GM21381 (cell line): ENCODE results near the gene C16orf95.
"Not testable (repeated sequence)": the region's sequence is repeated elsewhere in the genome, so short reads cannot be mapped to it uniquely, and the experiment has no call there.

Experiments used
- ATAC-seq: cut with Tn5 transposase; IDR thresholded peaks from one replicate; pipeline ENCODE4 v1.9.1; 2021; ENCODE audit warnings: mild to moderate bottlenecking, moderate library complexity; ENCODE audit not compliant: unreplicated experiment

C16orf95 gene

DNA sequence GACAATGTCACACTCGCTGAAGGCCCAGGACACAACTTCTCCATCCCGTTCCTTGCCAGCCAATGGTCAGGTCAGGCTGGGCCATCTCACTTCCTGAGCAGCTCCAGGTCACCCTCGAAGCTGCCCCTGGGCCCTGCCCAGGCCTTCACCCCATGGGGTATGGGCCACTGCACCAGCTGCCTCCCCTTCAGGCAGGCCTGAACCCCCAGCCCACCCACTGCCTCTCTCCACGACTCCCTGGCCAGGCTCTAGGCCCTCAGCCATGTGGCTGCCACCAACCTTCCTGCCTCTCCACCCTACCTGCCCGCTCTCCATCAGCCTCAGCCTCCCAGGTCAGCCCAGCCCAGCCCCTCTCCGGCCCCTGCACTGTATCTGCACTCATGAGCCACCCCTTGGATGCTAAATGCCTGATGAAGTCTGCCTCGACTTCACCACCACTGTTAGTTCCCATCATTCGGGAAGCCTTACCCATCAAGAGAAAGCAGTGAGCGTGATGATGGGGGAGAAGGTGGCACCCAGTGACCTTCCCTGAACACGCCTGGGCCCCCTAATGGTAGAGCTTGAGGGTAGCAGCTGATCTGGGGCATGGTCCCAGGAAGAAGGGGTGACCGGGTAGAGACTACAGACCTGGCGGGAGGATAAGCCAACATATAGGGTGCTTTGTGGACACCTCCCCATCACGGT, 30.9 kb upstream of the C16orf95 start:
- no peak for ATAC-seq

DNA sequence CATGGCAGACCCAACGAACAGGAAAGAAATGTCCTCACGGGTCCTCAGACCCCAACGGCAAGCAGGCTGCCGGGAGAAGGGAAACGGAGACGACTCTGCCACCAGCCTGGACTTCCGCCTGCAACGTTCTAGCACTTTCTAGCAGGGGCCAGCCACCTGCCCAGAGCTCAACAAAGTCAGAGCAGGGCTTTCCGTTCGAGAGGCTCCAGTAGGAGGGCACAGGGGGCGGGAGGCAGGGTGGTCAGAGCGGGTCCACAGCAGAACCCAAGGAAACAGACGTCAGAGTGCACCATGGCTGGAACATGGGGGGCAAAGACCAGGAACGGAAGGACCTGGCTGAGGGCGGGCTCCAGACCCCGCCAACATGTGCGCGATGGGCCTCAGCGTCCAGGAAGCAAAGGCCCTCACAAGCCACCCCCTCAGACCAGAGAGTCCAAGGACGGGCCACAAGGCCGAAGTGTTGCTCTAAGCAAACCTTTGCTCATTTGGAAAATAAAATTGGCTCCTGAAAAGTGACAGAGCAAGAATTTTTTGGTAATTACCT, 29.4 kb upstream of the C16orf95 start:
- ATAC-seq: no peak

DNA sequence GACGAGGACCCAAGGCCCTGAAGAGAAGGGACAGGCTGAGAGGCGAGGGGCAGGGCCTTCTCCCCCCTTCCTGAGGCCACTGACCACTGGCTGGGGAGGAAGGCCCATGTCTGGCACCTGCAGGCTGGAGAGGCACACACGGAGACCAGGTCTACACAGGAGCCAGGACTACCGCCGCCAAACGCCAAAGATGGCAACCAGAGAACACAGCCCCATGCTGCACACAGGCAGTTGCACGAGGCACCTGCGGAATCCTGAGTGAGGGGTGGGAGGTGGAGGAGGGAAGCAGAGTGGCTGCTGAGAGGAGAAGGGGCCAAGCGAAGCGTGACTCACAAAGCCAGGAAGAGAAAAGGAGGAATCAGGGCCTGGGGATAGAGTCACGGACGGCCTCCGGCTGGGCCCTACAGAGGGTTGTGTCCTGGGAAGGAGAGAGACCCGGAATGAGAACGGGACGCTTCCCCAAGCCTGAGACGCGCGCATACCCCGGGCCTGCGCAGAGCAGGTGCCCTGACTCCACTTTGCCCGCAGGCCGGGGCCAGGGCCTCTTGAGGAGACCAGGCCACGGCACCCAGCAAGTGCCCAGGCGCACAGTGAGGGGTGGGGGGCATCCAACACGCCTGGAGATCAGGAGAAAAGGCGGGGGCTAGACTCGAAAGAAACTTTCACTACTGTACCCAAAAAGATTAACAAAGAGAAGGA, 28.7 kb upstream of the C16orf95 start:
- no peak for ATAC-seq

DNA sequence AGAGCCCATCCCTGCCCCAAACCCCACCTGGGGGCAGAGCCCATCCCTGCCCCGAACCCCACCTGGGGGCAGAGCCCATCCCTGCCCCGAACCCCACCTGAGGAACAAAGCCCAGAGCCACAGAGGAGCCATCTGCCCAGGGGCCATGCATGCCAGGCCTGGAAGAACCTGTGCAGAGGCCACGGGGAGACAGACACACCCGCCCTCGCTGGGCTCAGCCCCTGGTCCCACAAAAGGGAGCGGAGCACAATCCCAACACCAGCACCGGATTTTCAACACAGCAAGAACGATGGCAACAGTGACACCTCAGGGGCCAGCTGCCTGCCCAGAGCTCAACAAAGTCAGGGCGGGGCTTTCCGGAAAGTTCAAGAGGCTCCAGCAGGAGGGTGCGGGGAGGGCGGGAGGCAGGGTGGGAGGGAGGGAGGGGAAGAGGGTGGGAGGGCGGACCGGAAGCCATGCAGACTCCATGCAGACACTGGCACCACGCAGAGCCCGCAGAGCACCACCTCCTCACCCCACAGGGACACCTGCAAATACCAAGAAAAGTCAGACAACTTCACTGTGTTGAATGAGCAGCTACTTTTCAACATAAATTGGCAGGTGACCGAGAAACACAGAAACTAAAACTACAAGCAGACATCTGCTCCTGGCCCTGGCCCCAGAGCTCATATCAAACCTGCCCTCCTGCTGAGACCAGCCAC, 27.9 kb upstream of the C16orf95 start:
- no peak for ATAC-seq

DNA sequence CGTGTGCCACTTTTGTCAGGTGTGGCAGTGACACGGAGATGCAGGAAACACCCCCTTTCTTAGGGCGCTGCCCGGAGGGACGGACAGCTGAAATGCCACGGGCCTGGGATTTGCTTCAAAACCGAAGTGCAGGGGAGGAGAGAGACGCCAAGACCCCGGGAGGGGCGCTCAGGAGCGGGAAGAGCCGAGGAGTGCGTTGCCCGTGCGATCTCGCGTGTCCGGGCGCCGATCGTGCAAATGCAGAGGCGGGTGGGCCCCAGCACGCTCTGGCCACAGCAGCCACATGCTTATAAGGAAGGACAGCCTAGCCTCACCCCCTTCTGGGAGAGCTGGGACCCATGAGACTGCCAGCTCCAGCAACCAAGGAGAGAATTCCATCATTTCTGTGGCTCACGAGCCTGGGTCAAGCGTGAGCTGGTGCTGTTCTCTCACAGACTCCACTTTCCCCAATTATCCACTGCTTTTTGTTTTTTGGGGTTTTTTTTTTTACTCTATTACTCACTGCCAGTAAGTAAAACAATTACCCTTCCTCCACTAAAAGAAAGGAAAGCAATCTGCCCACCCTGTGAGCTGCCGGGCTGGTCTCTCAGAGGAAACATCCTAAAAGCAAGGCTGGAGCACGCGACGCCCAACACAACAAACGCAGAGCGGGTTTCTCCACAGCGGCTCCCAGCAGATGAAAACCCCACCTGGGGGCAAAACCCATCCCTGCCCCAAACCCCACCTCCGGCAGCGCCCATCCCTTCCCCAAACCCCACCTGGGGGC, 27.2 kb upstream of the C16orf95 start:
- ATAC-seq: no peak

DNA sequence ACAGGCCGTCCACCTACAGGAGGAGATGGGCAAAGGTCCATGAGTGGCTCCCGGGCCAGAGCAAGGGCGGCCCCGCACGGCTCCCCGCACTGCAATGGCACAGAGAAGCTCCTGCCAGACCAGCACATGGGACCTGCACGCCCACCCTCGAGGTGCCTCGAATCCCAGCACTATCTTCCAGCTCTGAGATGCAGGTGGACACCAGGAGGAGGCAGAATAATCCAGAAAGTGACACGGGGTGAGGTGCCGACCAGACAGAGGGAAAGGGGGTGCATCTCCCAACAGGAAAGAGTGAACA, 26.5 kb upstream of the C16orf95 start:
- ATAC-seq: no peak

DNA sequence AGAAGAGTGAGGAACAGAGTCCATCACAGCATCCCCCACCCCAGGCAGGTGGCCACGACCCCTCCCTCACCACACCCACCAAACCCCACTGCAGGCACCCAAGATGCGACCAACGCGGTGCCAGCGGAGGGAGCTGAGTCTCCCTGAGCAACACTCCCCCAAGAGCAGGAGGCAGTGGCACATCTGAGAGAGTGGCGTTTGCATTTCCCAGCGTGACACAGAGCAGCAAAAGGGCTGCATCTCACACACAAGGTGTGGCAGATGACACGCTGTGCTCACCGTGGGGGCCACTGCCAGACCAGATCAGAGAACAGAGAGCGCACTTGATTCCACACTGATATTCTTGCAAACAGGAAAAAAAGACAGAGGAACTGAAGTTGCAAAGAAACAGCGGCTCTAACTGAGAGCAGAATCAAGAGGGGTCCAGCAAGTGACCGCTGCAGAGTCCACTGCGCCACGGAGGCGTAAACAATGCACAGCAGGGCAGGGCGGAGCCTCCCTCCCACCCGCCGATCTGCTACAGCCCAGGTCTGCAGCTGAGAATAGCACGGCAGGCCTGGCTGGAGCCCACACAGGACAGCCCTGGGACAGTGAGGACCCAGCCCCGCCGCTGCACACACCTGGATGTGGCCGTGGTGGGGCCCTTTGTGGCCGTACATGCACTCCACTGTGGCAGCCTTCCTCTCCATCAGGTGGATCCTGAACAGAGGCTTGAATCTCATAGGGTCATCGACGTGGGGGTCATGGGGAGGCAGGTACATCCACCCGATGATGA, 26.0 kb upstream of the C16orf95 start:
- no peak for ATAC-seq

DNA sequence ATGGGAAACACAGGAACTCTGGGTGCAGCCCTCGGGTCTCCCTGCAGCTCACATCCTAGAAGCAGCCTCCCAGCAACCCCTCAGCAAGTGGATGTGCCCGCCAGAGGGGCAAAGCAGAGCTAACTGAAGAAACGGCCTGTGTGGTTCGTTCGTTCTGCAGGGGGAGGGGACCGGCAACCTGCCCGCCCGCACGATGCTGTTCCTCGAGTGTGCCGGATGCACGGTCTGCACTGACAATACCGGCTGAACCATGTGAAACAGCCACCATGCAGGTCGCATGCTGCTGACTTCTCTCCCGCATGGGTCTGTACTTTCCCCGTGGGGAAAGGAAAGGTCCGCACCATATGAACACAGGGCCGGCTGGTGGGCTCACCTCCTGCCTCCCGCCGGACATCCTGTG, 25.3 kb upstream of the C16orf95 start:
- ATAC-seq: no peak

DNA sequence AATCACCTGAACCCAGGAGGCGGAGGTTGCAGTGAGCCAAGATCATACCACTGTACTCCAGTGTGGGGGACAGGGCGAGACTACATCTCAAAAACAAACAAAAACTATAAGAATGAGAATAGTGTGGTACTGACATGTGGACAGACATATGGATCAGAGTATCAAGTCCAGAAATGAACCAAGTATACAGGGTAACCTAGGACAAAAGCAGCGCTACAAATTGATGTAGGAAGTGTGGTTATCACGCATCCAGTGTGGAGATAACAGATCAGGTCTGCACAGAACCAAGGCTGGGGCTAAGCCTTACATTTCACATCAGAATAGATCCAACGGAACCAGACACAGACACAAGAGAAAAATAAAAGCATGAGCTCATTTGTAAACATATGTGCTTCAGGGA, 23.0 kb upstream of the C16orf95 start:
- no peak for ATAC-seq

DNA sequence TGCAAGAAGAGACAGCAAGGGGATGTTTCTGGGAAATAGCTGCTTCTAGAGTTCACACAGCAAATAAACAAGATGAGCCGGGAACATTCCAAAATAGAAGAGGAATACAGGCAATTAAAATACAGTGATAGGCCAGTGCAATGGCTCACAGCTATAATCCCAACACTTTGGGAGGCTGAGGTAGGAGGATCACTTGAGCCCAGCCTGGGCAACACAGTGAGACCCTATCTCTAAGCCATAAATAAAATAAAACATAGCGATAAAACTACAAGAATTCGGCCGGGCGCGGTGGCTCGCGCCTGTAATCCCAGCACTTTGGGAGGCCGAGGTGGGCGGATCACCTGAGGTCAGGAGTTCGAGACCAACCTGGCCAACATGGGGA, 22.5 kb upstream of the C16orf95 start:
- not testable (repeated sequence) for ATAC-seq

DNA sequence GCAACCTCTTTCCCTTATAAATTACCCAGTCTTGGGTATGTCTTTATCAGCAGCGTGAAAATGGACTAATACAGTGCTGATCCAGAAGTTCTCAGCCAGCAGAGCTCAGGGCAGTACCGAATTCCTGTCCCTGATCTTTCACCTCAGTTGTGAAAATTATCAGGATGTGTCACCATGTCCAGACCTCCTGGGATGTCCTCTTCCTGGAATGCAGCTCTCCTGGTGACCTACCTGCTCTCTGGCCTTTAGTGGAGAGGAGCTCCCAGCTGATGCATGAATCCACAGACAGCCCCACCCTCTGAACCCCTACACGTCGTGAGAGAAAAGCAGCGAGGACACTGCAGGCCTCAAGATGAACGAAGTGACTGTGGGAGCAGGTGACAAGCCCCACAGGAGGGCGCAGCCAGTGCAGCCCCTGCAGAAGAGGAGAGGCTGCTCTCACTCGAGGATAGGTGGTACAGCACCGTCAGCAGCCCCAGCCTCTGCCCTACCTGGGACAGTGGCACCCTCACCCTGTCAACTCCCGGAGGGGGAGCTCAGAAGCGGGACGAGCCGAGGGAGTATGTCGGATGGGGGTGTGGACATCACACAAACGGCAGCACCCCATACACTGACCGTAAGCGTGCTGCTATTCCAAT, 22.0 kb upstream of the C16orf95 start:
- no peak for ATAC-seq

DNA sequence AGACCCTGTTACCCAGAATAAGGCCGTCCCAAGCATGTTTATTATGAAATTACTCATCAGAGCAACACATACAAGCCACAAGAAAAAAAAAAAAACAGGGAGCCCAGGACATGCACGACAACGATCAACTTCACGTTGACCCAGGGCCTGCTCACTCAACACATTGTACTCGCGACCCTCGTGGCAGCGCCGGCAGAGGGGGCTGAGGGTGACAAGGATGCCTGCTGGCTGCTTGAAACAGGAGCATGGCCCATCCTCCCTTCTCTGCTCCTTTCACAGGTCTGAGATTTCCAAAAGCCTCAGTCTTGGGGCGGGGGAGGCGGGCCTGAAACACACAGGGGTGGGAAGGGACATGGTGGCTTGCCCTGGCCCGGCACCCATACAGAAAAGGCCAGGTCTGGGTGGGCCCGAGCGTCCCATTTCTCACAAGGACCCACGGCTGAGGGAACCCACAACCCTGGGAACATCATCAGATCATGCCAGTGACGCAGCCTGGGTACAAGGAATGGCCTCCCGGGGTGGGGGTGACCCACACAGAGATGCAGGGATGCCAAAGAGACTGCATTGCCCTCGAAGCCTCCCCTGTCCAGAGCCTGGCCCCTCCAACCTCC, 21.1 kb upstream of the C16orf95 start:
- no peak for ATAC-seq

DNA sequence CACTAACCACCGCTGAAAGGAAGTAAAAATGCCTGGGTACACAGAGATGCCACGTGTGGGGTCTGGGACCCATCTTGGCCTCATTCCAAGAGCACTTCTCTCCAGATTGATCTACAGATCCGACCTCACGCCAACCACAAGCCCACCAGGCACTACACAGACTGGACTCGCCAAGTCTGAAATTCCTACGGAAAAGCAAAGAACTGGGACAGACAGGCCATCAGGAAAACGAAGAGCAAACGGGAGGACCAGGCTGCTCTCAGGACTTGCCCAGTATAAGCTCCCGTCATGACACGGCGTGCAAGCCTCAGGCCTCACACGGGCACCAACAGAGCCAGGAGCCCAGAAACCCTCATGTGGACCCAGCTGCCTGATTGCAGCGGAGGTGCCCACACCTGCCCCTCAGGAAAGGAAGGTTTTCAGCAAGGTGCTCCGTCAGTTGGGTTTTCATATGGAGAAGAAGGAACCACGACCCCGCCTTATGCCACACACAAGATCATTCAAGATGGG, 20.1 kb upstream of the C16orf95 start:
- ATAC-seq: no peak

DNA sequence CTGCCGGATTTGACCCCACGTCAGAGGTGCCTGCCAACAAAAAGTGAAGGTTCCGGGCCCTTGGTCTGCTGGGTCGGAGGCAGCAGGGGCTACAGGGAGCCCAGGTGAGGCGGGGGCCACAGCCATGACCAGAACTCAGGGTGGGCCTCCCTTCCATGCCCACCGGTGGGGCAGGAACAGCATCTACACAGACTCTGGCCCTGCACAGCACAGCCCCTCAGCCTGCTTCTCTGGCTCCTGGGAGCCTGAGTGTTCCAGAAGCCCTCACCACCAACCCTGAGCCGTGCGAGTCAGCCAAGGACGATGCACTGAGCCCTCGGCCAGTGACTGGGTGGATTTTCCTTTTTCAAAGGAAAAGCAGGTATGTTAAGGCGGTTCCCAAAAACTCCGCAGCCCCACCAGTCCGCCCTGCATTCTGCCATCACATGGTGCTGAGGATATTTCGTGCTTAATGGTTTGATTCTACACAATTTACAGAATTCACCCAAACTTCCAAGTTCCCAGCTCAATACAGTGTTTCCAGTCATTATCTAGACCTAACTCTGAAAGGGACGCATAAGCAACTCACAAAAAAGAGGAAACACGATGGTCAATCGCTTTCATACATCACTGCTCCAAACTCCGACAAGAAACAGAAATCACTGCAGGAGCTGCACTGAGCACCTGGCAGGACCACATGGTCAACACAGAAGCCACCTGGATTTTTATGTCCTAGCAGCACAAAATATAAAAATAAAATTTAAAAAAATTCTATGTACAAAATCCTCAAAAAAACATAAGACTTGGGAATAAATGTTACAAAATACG, 19.4 kb upstream of the C16orf95 start:
- no peak for ATAC-seq

DNA sequence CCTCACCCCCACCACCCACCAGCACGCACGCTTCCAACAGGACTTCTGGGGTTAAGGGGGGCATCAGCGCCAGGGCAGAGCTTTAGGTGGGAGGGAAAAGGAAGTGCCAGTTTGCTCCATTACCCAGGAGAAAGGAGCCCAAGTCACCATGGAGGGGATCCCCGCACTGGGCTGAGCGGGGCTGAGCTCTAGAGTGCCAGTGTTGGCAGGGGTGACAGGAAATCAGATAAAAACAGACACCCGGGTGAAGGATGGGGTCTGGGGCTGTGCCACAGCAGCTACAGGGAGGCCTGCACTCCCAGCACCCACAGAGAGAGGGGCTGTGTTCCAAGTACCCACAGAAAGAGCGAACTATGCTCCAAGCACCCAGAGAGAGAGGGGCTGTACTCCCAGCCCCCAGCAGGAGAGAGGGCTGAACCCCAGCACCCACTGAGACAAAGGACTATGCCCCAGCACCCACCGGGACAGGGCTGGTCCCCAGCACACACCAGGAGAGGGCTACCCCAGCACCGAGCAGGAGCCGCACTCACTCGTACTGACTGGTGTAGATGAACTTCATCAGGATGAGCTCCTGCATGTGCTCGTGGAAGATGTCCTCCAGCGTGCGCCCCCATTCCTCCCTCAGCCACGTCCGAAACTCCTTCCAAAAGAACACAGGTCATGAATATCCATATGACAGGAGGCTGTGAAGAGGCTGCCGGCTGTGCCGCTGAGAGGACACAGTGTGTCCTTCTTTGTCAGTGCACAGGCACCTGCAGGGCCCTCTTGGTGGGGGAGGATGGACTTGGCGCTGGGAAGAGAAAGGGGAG, 18.6 kb upstream of the C16orf95 start:
- no peak for ATAC-seq

DNA sequence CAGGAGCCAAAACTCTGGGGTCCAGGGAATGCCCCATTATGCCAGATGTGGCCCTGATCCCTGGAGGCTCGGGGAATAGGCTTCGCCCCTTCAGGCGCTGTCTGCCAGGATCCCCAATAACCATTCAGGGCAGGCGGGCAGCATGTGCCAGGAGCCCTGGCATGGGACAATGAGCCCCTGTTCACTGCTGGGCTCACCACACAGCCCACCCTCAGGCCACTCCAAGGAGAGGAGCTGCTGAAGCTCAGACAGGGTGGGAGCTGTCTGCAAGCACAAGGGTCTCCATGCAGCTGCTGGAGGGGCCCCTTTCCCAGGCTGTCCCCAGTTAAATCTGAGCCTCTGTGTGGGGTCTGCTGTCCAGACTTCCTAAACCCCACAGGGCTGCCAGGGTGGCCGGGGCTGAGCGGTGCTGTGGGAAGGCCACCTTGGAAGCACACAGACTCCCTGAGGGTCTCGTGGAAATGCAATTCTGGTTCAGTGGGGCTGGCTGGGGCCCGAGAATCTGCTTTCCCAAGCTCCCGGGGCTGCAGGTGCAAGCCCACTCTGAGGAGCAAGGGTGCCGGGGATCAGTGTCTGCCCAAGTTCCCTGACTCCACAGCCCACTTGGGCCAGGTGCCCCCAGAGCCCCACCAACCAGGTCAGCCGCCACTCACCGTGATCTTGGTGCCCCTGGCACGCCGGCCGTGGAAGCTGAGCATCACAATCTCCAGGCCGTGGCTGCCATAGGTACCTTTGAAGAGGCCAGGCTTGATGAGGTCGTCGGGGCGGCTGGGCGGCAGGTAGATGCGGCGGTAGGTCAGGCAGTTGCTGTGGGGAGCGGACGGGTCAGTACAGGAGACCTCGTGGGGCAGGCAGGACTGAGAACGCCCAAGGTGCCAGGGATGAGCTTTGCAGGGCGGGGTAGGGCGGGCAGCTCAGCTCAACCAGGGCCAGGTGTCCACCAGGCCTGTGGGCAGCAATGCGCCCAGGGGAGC, 17.7 kb upstream of the C16orf95 start:
- no peak for ATAC-seq
